ENCODE data around the gene PTPN3.

DNA sequence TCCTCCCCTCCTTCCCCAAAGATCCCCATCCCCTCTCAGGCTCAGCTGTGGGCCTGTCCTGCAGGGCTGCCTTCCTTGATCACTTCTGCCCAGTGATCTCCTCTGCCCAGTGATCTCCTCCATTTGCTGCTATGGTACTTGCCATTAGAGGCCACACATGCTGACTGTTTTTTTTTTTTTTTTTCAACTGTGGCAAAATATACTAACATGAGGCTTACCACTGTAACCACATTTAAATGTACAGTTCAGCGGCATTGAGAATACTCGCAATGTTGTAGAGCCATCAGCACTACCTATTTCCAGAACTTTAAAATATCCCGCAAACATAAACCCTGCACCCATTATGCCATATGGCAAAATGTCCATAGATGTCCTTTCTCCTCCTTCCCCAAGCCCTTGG is 115.5 kb downstream of the PTPN3 start:
- TF ChIP-seq, protein P1, sequence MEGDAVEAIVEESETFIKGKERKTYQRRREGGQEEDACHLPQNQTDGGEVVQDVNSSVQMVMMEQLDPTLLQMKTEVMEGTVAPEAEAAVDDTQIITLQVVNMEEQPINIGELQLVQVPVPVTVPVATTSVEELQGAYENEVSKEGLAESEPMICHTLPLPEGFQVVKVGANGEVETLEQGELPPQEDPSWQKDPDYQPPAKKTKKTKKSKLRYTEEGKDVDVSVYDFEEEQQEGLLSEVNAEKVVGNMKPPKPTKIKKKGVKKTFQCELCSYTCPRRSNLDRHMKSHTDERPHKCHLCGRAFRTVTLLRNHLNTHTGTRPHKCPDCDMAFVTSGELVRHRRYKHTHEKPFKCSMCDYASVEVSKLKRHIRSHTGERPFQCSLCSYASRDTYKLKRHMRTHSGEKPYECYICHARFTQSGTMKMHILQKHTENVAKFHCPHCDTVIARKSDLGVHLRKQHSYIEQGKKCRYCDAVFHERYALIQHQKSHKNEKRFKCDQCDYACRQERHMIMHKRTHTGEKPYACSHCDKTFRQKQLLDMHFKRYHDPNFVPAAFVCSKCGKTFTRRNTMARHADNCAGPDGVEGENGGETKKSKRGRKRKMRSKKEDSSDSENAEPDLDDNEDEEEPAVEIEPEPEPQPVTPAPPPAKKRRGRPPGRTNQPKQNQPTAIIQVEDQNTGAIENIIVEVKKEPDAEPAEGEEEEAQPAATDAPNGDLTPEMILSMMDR (conservative IDR thresholded peaks at IDR 0.05; ENCODE audit: low read length): no peak
- no peak for TF ChIP-seq EZH2phosphoT487 (IDR thresholded peaks at IDR 0.05; ENCODE audit: borderline replicate concordance, low read depth, low read length)
